Stimulated activated CD4-positive, alpha-beta T cell treated with anti-CD3 and anti-CD28 coated beads, Interleukin-1b, Interleukin-23, amount 100 ng/mL, for 4 hours (primary cell): ENCODE measurements around the gene IL16.
"Not testable (repeated sequence)": the region's sequence is repeated elsewhere in the genome, so short reads cannot be mapped to it uniquely, and the experiment has no call there.

Experiments
- DNase-seq, 2 donors: peaks; one replicate each; pipeline ENCODE4 v3.0.0-alpha.2; 2020; ENCODE audit warnings: low read depth in 2 of 2

Gene IL16

DNA sequence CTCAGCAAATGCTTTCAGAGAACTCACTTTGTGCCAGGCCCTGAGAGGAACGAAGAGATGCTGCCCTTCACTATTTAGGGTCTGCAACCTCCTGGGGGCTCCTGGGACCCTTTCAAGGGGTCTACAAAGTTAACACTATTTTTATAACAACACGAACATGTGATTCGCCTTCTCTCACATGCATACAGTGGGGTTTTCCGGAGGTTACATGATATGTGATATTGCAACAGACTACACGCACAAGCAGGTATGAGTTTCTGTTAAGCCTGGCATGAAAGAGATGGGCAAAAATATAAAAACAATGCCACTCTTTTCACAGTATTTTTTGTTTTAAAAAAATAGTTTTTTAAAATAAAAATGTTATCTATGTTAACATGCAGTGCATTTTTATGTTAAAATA, 117.0 kb downstream of the IL16 start:
- no peak for DNase-seq

DNA sequence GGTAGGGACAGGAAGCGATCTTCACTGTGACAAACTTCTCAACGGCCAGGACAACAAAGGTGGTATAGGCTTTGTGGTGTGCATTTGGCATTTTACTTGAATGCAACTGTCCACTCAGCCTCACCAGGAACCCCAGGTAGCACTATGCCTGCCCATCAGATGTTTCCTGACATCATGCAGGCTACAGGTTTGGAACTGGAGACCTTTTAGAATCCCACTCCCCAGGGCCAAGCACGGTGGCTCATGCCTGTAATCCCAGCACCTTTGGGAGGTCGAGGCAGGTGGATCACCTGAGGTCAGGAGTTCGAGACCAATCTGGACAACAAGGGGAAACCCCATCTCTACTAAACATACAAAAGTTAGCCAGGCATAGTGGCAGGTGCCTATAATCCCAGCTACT, 117.7 kb downstream of the IL16 start:
- DNase-seq: no peak

DNA sequence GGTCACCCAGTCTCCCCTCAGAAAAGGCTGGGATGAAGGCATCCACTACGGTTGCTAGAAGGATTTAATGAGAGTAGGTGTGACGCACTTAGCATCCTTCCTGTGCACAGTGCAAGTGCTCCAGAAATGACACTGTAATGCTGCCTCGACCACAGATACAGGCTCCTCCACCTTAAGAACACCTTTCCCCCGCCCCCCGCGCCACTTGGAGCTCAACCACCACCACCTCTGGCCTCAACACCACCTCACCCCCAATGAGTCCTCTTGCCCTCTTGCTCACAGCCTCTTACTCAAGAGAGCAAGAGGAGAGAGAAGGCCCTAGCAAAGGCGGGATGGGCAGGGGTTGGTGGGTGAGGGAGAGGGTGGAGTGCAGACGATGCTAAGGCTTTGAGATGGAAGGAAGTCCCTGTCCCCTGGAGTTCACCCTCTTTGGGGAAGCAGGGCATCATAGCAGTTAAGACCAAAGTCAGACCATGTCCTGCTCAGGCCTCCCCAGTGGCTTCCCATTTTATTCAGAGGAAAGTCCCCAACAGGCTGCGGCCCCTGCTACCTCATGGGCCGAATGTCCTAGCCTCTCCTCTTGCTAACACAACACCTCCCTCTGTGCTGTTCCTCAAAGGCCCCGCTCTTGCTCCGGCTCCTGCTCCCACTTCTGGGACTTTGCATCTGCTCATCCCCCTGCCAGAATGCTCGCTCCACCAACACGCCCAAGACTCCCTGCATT, 118.9 kb downstream of the IL16 start:
- no peak for DNase-seq

DNA sequence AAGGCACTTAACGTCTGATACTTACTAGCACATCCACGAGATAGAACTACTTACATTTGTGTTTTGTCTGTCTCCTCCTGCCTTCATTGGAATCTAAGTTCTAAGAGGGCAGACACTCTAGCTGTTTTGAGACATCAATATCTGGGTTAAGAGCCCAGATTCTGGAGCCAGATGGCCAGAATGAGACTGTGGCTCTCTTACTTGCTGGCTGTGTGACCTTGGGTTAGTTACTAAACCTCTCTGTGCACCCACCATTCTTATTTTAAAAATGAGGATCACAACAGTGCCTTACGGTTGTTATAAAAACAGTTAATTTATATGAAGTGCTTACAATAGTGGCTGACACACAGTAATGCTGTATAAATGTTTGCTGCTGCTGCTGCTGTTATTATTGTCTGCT, 119.6 kb downstream of the IL16 start:
- no peak for DNase-seq

DNA sequence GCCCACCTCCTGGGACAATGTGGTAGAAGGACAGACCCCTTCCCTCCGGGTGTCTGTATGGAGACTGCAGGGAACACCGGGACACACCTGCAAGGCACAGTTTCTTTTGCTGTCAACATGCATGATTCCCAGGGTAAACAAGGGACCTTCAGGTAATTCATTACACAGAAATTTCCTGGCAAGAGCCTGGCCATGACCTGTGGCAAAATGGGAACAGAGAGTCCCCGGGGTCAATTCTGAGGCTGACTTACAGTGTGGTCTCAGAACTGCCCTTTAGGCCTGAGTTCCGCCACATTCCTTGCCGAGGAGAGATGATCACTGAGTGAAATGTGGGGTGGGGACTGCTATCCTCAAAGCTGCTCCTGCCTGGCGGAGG, 121.0 kb downstream of the IL16 start:
- no peak for DNase-seq

DNA sequence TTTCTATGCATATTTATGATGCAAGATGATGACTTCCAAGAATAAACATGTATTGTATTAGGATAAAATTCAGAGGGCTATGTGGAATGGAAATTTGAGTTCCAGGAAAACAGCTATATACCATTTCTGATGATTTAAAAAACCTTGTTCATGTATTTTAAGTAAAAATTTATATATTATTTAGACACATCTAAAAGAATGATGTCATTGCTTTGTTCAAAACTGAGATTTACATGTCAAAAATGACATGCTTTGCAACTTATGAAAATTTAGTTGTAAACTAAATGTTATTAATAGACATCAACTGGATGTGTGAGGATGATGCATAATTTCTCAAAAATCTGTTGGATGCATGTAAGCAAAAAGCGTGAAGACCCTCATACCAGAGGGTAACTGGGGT, 125.0 kb downstream of the IL16 start:
- no peak for DNase-seq

DNA sequence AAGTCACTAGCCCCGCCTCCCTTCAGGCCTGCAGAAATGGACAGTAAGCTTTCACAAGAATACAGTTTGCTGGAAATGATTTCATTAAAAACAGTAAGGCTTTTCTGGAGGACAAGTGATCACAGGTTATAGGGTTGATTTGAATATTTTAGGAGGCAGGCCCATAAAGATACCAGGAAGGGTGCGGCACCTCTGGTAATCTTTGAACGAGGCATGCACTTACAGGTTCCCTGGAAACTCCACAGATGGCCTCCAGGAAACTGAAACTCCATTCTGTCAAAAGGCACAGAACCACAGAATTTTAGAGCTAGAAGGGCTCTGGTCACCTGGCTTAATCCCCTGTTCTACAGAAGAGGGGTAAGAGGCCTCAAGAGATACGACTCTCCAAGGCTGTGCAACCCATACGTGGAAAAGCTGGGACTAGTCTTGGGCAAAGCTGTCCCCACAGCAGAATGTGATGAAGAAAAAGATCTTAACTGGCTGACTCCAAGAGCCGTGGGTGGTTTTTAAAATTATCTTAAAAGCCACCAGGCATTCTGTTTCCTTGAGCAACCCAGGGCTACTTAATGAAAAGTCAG, 126.1 kb downstream of the IL16 start:
- no peak for DNase-seq

DNA sequence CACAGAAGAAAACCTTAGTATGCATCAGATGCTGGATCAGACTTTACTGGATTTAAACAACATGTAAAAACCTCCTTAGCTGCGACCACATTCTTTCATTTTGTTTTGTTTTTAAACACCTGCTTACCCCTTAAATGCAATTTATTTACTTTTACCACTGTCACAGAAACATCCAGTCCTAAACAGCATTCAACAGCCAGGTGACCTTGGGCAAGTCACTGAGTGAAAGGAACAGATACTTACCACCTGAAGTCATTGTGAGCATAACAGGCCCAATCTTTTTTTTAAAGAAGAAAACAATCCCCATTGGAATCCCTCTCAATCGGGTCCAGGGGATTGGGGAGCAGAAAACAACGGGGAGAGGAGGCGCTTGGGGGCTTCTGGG, 126.9 kb downstream of the IL16 start:
- DNase-seq: no peak

DNA sequence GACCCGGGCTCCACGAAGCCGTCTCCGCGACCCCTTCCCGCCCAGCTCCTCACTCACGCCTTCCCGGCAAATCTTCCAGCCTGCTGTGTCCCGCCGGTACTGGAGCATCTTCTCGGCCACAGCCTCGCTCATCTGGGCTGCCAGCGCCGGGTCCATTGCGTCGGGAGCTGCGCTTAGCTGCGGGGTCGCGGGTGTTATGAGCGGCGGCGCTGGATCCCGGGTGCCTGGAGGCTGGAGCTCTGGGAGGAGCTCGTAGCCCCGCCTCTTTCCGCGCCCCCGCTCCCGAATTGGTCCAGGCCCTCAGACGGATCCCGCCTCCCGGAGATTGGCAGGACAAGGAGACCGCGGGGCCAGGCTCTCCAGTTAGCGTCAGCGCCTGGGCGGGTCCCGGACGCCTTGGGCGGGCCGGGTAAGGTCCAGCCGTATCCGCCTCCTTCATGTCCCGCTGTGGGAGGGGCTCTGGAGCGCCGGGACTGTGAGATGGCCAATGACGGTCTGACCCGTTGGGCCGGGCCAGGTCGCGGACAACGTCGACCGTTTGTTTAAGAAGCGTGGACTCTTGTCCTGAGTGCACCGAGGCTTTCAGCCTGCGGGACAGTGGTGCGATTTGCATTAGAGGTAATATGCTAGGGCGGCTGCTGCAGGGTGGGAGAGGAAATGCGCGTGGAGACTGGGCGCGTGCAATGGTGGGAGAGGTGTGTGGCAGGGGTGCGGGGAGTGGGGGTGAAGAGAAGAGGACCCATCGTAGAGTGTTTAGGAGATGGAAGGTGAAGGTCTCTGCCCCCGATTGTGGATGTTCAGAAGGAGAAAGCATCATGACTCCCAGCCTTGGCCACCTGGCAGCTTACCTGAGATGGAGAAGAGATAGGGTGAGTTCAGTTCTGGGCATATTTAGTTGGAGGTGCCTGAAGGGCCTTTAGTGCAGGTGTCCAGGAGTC, 127.5 kb downstream of the IL16 start, which contains the start of gene STARD5:
Gene STARD5 (minus strand): TSS at position 198 of the 938 bp plus-strand sequence. CDS start 42 bp downstream, at position 156.
- DNase-seq: peak; percentile 91 to 97

DNA sequence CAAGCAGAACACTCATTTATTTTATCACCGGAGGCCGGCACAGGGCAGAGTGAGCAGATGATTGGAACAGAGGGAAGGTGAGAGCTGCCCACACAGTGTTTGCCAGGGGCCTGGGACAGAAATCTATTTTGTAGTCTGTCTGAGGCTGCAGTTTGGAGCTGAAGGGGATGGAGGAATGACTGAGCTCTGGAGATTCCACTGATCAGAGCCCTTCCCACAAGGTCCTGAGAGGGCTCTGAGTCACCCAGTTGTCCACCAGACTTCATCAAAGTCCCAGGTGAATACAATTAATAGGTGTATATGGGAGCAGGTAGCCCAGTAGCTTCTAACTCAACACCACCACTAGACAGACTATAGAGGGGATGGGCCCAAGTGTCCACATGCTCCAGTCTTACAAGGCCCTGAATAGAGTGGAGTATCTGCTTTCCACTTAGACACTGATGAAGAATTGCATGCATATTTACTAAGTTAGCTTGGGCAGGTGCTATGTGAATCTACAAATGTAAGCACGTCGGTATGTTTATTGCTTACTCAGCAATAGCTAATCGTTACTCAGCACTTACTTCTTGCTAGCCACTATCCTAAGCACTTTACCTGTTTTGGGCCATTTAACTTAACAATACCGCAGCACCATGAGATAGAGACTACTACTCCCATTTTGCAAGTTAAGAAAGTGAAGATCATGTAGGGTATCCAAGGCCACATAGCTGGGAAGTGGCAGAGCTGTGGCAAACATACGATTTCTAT, 130.0 kb downstream of the IL16 start:
- DNase-seq: no peak

DNA sequence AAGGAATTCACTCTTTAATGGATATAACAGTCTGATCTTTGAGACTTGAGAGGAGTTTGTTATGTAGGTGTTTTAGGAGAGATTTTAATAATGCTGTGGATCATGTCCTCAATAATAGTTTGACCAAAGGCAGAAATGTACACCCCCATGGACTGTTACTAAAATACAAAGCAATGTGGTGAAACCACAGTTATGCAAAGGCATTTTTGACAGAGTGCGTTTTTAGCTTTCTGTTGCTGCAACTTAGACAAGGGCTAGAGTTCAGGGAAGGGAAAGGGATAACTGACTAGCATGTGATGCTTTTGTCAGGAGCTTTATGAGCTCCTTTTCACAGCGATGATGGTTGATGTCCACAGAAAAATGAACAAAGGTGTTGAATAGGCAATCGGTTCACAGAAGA, 130.8 kb downstream of the IL16 start:
- no peak for DNase-seq

DNA sequence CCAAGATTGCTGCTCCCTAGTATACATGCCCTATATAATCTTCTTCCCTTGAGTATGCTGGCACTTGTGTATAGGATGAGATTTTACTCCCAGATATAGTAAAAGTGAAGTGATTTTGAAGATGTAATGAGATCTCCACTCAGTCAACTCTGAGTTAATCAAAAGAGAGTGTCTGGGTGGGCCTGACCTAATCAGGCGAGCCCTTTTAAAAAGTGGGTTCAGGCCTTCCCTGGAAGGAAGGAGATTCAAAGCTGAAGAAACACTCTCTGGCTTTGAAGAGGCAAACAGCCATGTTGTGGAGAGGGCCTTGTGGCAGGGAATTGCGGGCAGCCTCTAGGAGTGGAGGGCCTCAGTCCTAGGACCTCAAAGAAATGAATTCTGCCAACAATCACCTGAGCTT, 132.8 kb downstream of the IL16 start:
- no peak for DNase-seq

DNA sequence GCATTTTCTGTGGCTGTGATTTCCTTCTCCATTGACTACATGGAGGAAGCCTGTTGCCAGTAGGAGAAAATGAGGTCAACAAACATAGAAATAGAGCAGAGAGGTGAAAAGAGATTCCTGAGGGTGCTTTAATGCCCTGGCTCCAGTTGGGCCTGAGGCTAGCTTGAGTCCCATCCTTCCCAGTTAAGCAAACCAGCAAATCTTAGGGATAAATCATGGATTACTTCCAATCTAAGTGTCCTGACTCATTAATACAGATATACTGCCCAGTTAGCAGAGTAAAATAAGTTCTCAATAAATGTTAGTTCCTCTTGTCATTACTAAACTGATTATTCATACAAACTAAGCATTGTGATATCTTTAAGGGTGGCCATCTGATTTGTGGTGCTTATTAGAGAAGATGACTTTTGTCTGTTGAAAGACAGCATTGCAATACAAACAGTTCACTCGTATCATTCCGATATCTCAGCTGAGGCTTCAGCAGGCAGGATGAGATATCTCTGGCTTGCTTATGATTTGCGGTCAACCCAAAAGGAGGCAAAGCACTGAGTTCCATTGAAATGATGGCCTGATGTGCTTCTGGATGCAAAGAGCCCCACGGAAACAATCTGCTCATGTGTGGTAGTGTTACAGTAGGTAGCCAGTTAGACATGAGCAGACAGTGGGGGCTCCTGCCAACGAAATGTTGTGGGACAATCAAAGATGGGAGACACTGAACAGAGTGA, 133.8 kb downstream of the IL16 start:
- DNase-seq: no peak

DNA sequence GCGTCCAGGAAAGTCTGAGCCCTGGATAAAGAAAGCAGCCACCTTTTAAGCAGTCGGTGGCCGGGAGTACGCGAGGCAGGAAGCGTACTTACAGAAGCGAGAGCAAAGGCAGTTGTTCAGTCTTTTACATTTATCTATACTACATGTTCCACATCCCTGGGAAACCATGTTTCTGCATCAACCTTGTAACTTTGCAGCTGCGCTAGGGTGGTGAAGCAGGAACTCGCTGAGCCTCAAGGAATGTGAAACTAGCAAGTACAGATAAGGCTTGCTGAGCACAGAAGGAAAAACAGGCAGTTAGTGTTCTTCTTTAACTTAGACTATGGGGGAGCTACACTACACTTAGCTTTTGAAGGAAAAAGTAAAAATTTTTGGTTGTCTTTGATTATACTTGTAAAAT, 134.5 kb downstream of the IL16 start:
- not testable (repeated sequence) for DNase-seq

DNA sequence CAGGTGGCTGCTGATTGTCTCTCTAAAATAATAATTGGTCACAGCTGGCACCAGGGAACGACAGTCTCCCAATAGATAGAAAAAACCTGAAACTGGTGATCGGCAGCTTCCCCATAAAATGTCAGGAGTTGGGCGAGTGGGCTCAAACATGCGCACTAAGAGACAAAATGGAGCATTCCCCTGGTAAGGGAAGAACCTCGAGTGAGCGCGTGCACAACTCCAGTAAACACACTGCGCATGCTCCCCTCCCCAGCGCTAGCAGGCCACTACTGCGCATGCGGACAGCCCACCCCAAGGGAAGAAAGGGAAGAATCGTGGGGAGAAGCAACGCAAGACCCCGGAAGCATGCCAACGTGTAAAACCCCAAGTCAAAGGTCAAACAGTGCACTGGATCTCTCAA, 134.9 kb downstream of the IL16 start:
- no peak for DNase-seq

DNA sequence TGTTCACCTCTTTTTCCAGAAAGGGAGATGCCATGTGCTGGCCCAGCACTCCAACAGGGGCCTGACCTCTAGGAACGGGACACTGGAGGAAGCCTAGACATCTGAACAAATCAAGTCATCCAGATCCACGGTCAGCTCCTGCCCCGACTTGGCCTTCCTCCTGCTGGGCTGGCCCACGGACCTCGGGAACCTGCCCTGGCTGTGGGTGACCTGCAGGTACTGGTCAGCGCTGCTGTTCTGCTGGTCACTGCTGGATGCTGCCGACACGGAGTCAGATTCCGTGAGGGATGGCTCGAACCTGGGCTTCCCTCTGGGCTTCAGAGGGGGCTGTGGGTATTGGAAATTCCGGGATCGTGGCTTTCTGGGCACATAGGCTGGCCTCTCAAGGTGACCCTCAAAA, 135.6 kb downstream of the IL16 start:
- DNase-seq: no peak

DNA sequence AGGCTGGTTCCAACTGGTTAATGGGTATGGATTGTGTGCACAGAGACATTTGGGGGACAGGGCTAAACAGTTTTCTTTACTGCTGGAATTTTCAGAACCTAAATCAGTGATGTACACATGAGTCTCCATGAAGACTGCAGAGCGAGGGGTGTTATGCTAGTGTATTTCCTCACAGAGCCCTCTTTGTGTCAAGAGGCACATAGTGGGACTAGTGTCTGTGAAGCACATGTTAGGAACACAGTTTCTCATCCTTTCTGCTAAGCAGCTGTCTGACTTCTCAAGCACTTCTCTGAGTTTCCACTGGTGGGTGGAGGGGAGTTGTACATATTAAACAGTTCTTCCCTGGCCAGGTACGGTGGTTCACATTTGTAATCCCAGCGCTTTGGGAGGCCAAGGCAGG, 136.7 kb downstream of the IL16 start:
- no peak for DNase-seq

DNA sequence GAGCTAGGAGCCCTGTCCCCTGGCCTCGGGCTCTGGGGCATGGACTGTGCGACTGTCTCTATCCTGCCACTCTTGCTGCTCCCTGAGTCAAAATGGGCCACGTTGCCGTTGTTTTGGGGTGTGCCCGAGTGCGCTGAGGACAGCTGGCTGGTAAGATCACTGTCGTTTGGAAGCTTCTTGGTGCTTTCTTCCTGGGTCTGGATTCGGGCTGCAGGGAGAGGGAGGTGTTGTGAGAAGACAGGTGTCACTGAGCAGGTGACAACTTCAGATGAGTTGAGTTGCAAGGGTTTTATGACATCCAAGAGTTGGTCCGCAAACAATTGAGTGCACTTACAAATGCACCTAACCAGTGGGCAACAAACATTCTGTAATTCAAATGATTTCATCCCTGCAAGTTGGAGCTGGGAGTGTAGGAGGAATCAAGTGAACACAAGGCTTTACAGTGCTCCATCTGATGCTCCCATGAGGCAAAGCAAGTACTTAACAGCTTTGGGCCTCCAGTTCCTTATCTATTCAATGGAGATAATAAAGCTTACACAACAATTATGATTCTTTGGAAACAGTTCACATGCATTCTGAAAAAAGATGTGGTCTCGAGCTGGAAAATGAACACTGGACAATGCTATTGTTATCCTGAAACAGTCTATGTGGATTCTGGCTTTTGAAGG, 138.2 kb downstream of the IL16 start:
- no peak for DNase-seq

DNA sequence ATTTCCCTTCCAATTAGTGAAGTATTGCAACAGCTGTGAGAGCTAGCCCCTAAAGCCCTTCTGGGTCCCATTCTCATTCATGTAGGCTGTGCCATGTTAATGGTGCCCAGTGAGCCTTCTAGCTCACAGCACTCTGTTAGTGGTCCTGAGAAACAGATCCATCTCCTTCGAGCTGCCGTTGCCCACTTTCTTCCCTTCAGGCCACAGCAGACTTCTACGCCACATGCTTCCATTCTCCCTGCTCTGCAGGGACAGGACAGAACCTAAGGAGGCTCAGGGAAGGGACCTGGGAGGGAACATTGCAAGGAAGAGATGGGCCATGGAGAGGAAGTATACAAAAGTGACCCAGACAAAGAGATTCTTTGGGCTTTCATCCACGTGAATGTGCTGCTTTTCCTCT, 139.0 kb downstream of the IL16 start:
- DNase-seq: no peak

DNA sequence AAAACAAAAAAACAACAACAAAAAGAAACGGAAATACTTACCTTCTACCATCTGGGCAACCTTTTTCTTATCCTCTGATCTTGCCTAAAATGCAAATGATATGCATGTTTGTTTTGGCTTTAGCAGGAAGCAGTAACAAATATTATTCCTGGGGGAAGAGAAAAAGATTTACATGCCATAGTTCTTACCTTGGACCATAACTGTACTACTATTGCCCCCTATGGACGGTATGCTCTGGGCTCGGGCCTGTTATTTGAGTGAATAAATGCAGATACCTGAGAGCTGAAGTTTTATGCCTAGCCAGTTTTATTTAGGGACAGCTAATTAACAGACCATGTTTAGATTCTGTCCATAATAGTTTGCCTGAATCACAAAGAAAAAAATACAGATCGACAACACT, 139.9 kb downstream of the IL16 start:
- peak; percentile 21 to 36 for DNase-seq

DNA sequence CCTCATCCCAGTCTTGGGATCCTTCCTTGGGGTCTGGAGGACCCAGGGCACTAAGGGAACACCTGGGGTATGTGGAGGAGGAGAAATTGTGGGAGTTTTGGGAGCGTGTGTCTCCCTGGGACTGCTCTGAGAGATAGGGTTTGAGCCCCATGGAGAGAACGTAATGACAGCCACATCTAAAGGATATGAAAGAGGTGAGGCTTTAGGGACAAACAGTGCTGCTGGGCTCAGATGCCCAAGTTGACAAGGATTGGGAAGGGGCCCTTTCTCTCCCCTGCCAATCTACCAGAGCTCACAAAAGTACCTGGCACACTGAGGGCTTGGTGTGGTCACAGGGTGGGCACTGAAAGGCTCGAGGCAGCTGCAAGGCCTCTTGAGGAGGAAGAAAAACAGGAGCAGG, 140.6 kb downstream of the IL16 start:
- no peak for DNase-seq
